Stimulated activated CD8-positive, alpha-beta memory T cell treated with anti-CD3 and anti-CD28 coated beads, Interleukin-12 subunit alpha, Interleukin-12 subunit beta, amount 100 ng/mL, for 1 hour (primary cell): ENCODE data around the gene ASTE1.
"Not testable (repeated sequence)": the region's sequence is repeated elsewhere in the genome, so short reads cannot be mapped to it uniquely, and the experiment has no call there.

Source experiments
- DNase-seq: peaks from one replicate; pipeline ENCODE4 v3.0.0-alpha.2; 2020; ENCODE audit warnings: low read depth

ASTE1 gene, protein sequence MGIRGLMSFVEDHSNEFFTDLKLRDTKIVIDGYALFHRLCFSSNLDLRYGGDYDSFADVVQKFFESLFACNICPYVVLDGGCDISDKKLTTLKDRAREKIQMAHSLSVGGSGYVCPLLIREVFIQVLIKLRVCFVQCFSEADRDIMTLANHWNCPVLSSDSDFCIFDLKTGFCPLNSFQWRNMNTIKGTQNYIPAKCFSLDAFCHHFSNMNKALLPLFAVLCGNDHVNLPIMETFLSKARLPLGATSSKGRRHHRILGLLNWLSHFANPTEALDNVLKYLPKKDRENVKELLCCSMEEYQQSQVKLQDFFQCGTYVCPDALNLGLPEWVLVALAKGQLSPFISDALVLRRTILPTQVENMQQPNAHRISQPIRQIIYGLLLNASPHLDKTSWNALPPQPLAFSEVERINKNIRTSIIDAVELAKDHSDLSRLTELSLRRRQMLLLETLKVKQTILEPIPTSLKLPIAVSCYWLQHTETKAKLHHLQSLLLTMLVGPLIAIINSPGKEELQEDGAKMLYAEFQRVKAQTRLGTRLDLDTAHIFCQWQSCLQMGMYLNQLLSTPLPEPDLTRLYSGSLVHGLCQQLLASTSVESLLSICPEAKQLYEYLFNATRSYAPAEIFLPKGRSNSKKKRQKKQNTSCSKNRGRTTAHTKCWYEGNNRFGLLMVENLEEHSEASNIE

DNA sequence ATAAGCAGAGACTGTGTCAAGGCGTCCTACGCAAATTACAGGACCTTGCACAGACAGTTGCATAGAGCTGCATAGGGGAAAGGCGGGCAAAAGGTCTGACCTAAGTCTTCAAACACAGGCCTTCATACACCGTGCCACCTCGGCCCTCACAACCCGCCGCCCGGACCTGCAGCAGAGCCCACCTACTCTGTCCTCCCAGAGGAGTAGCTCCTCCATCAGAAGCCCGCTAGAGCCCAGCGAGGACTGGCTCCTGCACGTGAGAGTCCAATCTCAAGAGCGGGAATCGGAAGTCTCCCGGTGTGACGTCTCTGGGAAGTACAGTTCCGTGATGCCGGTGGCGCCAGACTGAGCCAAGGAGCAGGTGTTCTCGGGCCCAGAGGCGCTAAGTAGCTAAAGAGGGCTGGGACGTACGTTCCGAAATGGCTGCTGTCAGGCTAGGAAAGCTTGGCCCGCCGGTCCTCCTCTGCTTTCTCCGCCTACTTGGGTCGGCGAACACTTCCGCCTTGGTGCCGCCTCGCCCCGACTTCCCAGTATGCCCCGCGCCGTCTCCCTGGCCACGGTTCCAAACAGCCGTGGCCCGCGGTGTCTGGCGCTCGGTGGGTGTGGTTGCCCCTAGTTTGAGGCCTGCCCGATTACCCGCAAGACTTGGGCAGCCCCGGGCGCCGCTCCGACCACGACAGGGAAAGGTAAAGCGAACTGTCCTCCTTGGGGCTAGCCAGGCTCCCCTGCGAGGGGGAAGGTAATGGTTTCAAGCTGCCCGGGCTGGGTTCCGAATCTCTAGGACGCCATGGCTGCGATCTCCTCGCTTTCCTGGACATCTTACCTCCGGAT, at the start of gene ASTE1, which contains the start of gene NEK11:
ASTE1 (minus strand) TSS at position 505 of the 831 bp plus-strand sequence. CDS start 1,519 bp downstream, outside the sequence.
NEK11 (plus strand) TSS at position 557 of the 831 bp plus-strand sequence. CDS start 2,832 bp downstream, outside the sequence.
- peak; percentile 83 for DNase-seq

DNA sequence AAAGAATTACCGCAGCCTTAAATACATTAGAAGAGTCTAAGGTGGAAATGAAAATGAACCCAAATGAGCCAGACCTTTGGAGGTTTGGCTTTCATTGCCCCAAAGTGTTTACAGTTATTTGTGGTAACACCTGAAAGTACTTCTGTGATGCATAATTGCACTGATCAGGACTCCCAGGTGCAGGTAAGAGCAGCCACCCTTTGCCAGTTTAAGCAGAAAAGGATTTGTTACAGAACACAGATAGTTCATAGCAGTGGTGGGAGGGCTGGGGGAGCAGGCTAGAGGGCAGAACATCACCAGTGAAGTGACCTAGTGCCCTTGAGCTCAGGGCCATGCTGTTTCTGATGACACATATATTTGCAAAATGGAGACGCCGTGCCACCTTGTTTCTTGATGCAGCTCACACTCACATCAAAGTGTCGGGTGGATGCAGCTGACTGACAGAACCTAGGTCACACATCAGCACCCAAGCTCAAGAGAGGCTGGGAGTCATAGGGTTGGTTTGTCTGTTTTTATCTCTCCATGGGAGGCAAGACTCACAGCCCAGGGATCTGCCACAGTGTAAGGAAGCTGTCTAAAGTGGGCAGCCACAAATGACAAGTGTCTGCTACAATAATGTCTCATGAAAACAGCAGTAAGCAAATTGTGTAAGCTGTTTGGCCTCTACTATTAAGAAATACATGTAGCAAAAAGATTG, 49.2 kb upstream of the ASTE1 start:
- no peak for DNase-seq

DNA sequence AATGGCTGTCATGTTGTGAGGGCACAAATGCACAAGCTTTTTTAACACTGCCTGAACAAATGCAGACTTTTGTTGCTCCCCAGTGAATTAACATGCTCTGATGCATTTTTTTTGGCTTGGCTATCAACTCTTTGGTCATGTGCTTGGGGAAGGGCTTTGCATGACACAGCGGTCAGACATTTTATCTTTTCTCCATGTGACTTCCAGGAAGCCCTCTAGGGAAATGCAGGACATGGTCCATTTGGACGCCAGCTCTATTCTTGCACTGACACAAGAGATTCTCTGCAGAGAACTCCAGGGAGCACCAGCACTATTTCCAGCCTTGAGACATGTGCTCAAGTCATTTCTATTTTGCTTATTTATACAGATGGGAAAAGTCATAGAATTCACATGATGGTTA, 46.2 kb upstream of the ASTE1 start:
- no peak for DNase-seq

DNA sequence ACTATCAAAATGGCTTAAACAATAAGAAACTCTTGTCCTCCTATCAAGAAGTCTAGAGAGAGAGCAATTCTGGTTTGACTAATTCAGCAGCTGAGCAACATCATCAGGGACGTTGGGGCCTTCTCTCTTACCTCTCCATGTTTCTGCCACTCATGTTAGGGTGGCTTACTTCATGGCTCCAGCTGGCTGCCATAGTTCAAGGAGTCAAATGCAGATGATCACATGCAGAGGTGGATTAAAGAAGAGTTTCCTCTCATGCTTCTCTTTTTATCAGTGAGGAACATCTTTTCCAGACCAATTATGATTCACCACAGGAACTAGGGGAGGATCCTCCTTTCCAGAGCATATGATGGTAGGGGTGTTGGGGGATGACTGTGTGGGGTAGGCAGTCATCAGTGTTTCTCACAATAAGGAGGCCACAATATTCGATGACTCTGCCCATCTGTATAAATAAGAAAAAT, 45.5 kb upstream of the ASTE1 start:
- no peak for DNase-seq

DNA sequence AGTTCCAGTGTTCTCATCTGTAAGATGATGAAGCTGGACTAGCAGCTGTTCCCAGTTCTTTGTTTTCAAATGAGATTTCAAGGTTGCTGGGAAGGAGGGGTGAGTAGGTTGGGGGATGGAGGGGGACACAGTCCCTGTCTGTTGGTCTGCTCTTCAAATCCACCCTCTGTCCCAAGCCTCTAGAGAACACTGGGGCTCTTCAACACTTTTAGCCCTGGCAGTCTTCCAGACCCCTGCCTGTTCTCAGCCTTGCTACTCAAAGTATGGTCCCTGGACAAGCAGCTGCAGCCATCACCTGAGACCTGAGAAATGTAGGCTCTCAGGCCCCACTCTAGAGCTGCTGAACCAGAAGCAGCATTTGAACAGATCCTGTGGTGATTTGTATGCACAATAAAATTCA, 41.4 kb upstream of the ASTE1 start:
- DNase-seq, result no peak

DNA sequence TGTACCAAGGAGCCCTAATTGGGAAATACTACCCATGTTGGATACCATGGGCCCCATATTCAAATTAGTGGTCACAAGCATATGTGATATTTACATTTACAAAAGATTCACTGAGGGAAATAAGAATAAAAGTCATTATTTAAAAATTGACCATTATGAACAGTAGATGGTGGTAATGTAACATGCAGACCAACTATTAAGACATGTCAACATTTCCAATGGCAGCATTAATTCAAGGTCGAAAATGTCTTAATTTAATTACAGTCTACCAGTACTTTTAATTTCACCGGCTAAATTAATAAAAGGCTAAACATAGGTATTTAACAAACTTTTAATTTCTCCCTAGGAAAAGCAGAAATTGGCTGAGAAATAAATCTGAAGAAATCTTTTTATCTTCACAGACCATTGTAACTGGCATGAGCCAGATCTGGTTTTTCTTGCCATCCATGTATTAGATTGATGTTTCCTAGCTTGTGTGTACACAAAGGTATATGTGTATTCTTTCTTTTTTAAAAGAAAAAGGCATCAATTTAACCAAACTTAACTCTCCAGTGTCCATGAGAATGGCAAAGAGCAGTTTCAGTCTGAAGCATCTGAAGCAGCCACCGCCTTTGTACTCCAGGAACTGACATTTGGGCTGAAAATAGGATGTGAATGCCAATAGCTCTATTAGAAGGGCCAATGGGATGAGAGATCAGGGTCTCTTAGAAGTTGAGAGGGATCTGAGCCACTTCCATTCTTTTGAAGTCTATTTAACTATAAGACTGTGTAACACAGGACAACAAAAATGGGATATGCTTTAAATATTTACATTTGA, 26.6 kb upstream of the ASTE1 start:
- DNase-seq, result no peak

DNA sequence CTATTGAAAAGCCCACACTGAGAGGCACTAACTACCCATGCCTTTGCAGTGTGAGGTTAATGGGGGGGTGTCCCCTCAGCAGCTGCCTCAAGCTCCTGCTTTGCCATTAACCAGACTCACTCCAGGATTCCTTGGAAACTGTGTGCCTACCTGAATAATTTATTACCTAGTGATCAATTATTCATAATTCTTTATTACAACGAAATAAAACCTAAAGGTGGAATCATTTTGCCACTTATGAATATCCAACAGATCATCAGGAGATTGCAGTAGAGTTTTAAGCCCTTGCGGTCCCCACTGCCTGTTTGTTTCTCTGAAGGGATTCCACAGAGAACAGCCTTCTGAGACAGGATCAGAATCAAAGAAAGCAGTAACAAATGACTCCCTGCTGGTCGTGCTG, 23.4 kb upstream of the ASTE1 start:
- DNase-seq, result no peak

DNA sequence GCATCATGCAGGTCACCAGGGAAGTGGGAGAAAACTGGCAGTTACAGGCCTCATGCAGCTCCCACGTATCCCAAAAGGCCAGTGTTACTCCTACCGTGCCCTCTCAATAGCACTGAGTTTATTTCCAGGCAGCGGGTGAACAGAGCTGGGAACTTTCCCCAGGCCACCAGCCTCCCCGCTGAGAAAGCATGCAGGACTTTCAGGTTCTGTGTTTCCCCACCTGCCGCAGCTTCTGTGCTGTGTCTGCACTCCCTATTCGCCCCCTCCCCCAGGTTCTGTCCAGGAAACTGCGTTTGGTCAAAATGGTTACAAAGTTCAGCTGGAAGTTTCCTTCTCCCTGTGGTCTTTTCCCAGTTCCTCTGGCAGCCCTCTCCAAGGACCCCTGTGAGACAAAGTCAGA, 21.4 kb upstream of the ASTE1 start:
- no peak for DNase-seq

DNA sequence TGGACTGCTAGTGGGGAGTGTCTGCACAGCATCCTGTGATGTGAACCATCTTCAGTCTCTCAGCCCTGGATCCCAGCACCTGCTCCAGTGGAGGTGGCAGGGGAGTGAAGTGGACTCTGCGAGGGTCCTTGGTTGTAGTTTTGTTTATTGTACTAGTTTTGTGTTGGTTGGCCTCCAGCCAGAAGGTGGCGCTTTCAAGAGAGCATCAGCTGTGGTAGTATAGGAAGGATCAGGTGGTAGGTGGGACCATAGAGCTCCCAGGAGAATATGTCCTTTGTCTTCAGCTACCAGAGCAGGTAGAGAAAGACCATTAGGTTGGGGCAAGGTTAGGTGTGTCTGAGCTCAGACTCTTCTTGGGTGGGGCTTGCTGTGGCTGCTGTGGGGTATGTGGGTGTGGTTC, 21.0 kb upstream of the ASTE1 start:
- DNase-seq, result no peak

DNA sequence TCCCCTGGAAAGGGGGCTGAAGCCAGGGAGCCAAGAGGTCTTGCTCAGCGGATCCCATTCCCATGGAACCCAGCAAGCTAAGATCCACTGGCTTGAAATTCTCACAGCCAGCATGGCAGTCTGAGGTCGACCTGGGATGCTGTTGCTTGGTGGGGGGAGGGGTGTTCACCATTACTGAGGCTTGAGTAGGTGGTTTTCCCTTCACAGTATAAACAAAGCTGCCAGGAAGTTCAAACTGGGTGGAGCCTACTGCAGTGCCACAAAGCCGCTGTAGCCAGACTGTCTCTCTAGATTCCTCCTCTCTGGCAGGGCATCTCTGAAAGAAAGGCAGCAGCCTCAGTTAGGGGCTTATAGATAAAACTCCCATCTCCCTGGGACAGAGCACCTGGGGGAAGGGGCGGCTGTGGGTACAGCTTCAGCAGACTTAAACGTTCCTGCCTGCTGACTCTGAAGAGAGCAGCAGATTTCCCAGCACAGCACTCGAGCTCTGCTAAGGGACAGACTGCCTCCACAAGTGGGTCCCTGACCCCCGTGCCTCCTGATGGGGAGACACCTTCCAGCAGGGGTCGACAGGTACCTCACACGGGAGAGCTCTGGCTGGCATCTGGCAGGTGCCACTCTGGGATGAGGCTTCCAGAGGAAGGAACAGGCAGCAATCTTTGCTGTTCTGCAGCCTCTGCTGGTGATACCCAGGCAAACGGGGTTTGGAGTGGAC, 15.8 kb upstream of the ASTE1 start:
- DNase-seq, result not testable (repeated sequence)

DNA sequence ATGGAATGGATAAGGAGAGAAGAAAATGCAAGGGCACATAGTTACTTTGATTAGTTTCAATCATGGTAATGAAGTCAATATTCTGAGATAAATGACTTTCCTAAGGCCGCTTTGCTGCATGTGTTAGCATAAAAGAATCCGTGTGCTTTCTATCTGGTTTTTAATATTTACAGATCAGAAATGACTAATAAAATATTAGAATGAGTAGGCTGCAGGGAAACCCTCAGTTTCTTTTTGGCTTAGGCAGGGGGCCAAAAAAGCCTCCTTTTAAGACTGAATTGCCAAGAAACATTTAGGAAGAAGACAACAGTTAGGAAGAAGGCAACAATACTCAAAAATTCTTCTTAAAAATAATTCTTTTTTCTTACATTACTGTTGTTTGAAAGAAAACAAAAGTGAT, 11.7 kb upstream of the ASTE1 start:
- no peak for DNase-seq

DNA sequence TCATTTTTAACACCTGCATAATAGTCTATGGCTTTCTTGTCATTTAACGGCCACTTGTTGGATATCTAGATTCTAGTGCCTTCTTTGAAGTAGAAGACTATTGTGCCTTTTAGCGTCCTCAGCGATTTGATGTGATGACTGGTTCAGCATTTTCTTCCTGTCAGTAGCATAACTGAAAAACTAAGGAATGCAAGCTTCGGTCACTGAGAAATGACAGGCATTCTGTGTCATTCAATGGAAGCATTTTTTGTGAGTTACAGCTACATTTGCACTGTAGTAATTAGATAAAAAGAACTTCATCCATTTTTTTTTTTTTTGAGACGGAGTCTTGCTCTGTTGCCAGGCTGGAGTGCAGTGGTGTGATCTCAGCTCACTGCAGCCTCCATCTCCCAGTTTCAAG, 10.4 kb upstream of the ASTE1 start:
- DNase-seq, result no peak

DNA sequence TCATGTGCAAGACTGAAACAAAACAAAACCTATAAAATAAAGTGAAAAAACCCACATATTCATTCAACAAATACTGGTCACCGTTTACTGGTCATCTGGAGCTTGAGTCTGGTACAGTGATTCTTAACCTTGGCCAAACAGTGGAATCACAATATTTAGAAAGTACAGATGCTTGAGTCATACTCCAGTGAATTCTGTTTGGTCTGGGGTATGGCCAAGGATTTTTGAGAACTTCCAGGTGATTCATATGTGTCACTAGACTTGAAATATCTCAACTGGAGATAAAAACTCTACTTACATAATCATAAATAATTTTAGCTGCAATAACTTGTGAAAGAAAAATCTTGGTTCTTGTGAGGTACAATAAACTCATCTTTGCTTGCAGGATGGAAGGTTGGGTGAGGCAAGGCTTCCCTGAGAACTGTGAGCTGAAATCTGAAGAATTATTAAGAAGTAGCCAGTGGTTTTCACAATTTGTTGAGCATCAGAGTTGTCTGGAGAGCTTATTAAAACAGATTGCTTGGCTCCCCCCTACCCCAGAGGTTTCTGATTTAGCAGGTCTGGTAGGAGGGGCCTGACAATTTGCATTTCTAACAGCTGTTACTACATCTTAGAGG, 9.7 kb upstream of the ASTE1 start:
- no peak for DNase-seq

DNA sequence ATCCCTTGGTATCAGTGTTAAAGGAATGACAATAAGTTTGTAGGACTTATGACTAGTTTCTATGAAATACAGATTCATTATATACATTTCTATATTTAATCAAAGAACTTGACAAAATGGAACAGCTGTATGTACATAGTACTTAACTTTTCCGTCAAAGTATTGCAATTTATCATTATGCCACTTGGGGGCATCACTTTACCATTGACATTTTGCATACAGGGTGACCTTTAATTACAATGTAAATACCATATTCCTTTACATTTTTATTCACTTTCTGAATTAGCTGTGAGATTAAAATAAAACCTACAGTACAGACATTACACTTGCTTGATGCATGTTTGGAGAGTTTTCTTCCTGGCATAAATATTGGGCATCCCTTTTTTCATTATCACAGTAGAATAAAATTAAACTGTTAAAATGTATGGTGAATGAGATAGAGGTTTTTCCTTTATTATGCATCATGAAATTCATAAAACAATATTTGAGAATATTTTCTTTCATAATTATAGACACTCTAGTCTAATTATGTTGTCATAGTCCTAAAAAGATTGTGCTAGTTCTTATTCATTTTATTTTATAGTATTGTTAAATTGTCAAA, 7.0 kb upstream of the ASTE1 start:
- DNase-seq, result no peak

DNA sequence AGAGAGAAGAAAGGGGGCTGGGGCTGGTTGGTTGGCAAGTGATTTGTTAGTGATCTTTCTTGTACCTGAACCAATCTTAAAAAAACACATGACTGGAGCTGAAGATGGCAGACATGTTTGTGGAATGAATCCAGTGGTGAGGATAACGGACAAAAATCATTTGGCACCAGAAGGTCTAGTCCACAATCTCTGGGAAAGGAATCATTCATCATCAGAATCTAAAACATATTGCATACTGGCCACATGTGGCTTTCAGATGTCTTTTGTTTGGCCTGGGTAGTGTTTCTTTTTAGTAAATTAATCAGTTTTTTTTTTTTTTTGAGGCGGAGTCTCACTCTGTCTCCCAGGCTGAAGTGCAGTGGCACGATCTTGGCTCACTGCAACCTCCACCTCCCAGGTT, 5.0 kb upstream of the ASTE1 start:
- no peak for DNase-seq

DNA sequence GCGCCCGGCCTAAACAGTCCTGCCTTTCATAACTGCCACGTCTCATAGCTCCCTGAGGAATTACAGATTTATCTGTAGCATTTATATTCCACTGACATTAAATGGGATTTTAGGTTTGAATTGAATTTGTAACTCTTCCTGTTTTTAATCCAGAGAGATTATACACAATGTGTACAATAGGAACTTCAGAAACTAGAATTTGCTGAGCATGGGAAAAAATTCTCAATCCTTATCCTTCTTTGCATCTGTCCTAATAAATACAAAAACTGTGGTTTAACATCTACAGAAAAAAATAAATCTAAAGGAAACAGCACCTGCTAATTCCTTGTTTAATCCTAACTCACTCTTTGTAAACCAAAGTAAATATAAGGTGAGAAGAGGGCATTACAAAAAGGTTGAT, 2.2 kb upstream of the ASTE1 start:
- no peak for DNase-seq

DNA sequence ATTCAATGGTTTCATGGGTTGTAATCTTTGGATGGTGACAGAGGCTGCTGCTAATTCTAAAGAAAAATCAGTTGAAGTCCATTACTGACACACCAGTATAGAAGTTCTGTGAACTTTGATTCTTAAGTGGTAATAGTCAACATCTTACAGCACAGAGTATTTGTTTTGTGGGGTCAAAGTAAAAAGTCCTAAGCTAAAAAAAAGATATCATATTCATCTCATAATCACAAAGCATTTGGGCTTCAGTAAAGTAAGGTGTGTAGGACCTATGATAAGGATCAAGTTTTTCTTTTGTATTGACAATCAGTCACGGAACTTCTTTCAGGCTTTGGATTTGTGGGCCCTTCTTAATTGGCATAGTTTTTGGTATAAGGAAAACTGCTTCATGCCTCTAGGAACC, 1.1 kb downstream of the ASTE1 start:
- DNase-seq, result no peak

DNA sequence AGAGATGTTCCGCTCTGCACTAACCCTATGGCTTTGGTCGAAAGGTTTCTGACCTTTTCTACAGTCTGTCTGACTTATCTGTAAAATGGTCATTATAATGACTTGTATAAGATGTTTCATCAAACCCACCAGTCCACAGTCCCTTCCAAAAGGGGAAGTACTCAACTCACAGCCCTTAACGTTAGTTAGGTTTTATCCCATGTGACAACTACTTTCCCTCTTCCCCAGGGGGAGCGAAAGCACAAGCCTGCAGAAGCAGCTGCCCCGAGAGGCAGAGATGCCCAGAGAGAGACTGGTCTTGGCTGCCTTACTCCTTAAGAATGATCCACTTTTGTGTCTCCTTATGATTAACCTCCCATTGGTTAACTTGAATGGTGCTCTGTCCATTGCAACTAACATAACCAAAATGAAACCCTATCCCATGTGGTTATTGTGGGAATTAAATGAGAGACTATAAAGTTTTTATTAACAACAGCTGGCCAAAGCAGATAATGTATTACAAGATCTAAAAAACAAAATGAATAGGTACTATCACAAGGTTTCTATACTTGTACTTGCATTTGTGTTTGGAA, 6.4 kb downstream of the ASTE1 start:
- DNase-seq, result no peak

DNA sequence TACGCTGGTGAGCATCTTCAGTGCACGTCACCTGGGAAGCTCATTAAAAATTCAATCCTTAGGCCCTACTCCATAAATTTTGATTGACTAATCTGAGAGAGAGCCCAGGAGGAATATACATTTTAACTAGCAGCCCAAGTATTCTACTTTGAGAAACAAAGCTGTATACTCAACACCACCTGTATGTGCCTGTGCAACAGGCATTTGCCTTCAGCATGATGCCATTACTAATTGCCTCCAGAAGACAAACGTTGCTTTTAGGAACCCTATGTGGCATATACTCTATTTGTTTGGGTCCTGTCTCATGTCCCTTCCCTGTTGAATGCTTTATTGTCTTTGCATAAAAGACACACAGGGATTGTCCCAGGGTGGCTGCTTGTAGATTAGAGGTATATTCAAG, 7.7 kb downstream of the ASTE1 start:
- no peak for DNase-seq
